KMS-11 (cell line): ENCODE data around the gene EFCAB11.

Experiments used
- H2AFZ ChIP-seq: fragments of 200-600 bp; sonication (generic); 2 replicates; pipeline ENCODE4 v1.6.1; 2016; ENCODE audit warnings: antibody characterized with exemption, mixed run types, low read depth
- H3K27ac ChIP-seq: fragments of 200-600 bp; sonication (generic); 2 replicates; pipeline ENCODE4 v1.6.1; 2016; ENCODE audit warnings: mild to moderate bottlenecking, mixed run types
- H3K27me3 ChIP-seq: fragments of 200-600 bp; sonication (generic); 2 replicates; pipeline ENCODE4 v1.6.1; 2017; ENCODE audit warnings: mild to moderate bottlenecking, low read depth, mixed run types, moderate library complexity; ENCODE audit not compliant: insufficient read depth
- H3K36me3 ChIP-seq: fragments of 200-600 bp; sonication (generic); 2 replicates; pipeline ENCODE4 v1.6.1; 2017; ENCODE audit warnings: mild to moderate bottlenecking, mixed run types; ENCODE audit not compliant: insufficient read depth
- H3K4me1 ChIP-seq: fragments of 200-600 bp; sonication (generic); 2 replicates; pipeline ENCODE4 v1.6.1; 2016; ENCODE audit warnings: mild to moderate bottlenecking, low read depth, mixed run types; ENCODE audit not compliant: poor library complexity, severe bottlenecking
- H3K4me2 ChIP-seq: fragments of 200-600 bp; sonication (generic); 2 replicates; pipeline ENCODE4 v1.7.0; 2016; ENCODE audit warnings: mild to moderate bottlenecking, mixed run types
- H3K4me3 ChIP-seq: fragments of 200-600 bp; sonication (generic); IDR thresholded peaks from 2 replicates; pipeline ENCODE4 v1.6.1; 2017; ENCODE audit warnings: low read depth, low read length, mixed read lengths; ENCODE audit not compliant: insufficient read depth
- H3K79me2 ChIP-seq: fragments of 200-600 bp; sonication (generic); 2 replicates; pipeline ENCODE4 v1.6.1; 2016; ENCODE audit warnings: low read depth, mixed run types; ENCODE audit not compliant: insufficient read depth
- H3K9ac ChIP-seq: fragments of 200-600 bp; sonication (generic); 2 replicates; pipeline ENCODE4 v1.6.1; 2016; ENCODE audit warnings: mild to moderate bottlenecking, mixed run types
- H4K20me1 ChIP-seq: fragments of 200-600 bp; sonication (generic); 2 replicates; pipeline ENCODE4 v1.6.1; 2016; ENCODE audit warnings: mild to moderate bottlenecking, mixed run types; ENCODE audit not compliant: insufficient read depth
- CTCF ChIP-seq: fragments of 200-600 bp; sonication (generic); conservative IDR thresholded peaks from 2 replicates; pipeline ENCODE4 v1.6.1; 2017; ENCODE audit warnings: low read depth, mild to moderate bottlenecking, antibody characterized with exemption, low read length, moderate library complexity, mixed read lengths

EFCAB11 gene

DNA sequence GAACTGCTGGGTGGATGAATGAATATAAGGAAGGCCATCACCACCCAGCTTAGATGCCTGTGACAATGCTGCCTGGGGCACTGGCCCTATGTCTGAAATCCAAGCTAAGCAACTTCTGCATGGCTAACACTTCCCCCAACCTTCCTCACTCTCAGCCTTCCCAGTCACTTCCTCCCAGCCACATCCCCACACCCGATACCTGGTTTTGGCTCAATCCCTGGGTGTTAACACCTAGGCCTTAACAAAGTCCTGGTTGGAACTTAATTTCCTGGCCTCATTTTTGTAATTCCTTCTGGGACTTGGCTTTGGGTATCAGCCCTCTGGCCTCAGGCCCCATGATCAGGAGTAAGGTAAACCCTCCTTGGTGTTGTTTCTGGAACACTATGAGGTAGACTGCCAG lies 110.0 kb downstream of the EFCAB11 start:
- Histone ChIP-seq H3K4me2 (no peak overlapping the region), H3K4me3 (no peak overlapping the region), H3K27ac (no peak overlapping the region)

DNA sequence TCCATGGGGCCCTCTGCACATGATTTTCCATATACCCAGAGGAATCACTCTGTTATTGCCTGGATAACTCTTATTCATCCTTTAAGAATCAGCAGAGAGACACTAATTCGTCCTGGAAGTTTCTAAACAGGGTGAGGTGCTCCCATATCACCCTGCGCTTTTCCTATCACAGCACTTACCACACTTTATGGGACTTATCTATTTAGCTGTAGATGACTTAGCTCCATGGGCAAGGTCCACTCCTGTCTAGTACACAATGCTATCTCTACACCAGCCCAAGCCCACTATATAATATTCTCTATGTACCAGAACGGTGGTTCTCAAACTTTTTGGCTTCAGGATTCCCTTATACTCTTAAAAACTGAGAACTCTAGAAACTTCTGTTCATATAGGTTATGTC lies 111.7 kb downstream of the EFCAB11 start:
- H3K27me3 ChIP-seq = no peaks in the 10 kb centered on the region
- H3K27ac ChIP-seq = no peak overlapping the region
- H3K9ac ChIP-seq = no peak overlapping the region
- H3K79me2 ChIP-seq = no peaks in the 10 kb centered on the region
- no peaks in the 10 kb centered on the region for H3K4me1 ChIP-seq
- H2AFZ ChIP-seq = no peak overlapping the region
- H3K4me2 ChIP-seq = no peak overlapping the region
- H4K20me1 ChIP-seq = no peaks in the 10 kb centered on the region
- H3K4me3 ChIP-seq = no peak overlapping the region
- no peak for TF ChIP-seq CTCF
- no peaks in the 10 kb centered on the region for H3K36me3 ChIP-seq

More for the DNA sequence above, 110.0 kb downstream of the EFCAB11 start:
- Histone ChIP-seq H3K27me3 (no peaks in the 10 kb centered on the region), H2AFZ (no peak overlapping the region), H3K79me2 (no peaks in the 10 kb centered on the region), H4K20me1 (no peaks in the 10 kb centered on the region), H3K4me1 (no peaks in the 10 kb centered on the region), H3K36me3 (no peaks in the 10 kb centered on the region), H3K9ac (no peak overlapping the region)
- TF ChIP-seq CTCF = no peak

DNA sequence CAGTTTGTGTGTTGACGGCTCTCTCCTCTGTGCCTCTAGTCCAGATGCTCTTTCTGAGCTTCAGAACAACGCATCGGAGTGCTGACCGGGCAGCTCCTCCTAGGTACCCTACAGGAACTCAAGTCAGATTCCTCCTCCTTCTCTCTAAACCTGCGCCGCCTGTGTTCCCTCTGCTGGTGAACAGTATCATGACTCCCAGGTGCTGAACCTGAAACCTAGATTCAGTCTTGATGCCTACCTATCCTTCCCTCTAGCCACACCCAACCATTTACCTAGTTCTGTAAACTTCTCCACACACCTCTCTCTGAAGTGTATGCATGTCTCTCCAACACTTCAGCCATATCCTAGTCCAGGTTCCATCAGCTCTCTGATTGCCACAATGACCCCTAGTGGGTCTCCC lies 112.7 kb downstream of the EFCAB11 start:
- Histone ChIP-seq H3K27me3 (no peaks in the 10 kb centered on the region), H3K4me3 (no peak overlapping the region), H3K4me2 (no peak overlapping the region), H3K27ac (no peak overlapping the region), H3K9ac (no peak overlapping the region), H2AFZ (no peak overlapping the region), H3K4me1 (no peaks in the 10 kb centered on the region), H3K79me2 (no peaks in the 10 kb centered on the region), H4K20me1 (no peaks in the 10 kb centered on the region), H3K36me3 (no peaks in the 10 kb centered on the region)
- TF ChIP-seq CTCF = no peak

DNA sequence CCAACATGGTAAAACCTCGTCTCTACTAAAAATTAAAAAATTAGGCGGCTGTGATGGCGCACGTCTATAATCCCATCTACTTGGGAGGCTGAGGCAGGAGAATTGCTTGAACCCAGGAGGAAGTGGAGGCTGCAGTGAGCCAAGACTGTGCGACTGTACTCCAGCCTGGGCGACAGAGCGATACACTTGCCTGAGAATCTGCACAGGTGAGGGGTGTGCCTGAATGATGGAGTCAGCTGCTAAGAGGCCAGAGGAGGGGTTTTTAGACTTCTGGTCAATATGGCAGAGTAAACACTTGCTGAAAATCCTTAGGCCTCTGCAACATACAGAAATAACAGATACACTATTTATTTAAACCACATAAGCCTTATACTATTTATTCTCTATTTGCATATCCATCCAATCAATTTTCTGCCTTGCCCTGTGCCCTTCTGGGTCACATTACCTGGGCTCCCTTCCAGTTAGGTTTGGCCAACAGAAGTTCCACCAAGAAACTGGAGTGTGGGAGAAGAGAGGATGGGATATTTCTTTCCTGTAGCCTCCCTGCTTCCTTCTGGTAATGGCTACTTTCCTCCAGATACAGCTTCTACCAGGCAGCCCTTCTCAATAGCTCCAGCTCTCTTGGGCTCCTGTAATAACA lies 117.6 kb downstream of the EFCAB11 start:
- H3K4me3 ChIP-seq = no peak overlapping the region
- no peaks in the 10 kb centered on the region for H3K79me2 ChIP-seq
- no peak for TF ChIP-seq CTCF
- no peaks in the 10 kb centered on the region for H3K4me1 ChIP-seq
- no peak overlapping the region for H3K27ac ChIP-seq
- no peak overlapping the region for H3K4me2 ChIP-seq
- H2AFZ ChIP-seq = no peak overlapping the region
- no peaks in the 10 kb centered on the region for H3K36me3 ChIP-seq
- H3K9ac ChIP-seq = no peak overlapping the region
- no peaks in the 10 kb centered on the region for H4K20me1 ChIP-seq
- H3K27me3 ChIP-seq = no peaks in the 10 kb centered on the region
